Body of pancreas (tissue), 4 donors: Measurements from ENCODE around the gene TEX38. TPM values are rescaled to one million over a fixed set of nuclear protein-coding genes. Genes with fewer than 3 reads are reported as not detected.

Experiments
- ATAC-seq: fragments of 150-250 bp; one replicate; pipeline ENCODE4 v1.9.1; 2016
- DNase-seq, 4 donors: peaks; one replicate each; pipeline ENCODE4 v3.0.0-alpha.2; 2019
- H3K27ac ChIP-seq, 4 donors: fragments of 200-600 bp; sonication (generic); 1 replicate in 3 of 4; 2 replicates in 1 of 4; pipeline versions ENCODE4 v1.5.1 to v1.6.1; 2016 to 2019; ENCODE audit warnings: mild to moderate bottlenecking in 1 of 4, mixed read lengths in 1 of 4, moderate library complexity in 1 of 4
- H3K27me3 ChIP-seq, 2 donors: fragments of 200-600 bp; sonication (generic); one replicate each; pipeline ENCODE4 v1.6.0; 2016; ENCODE audit warnings: mild to moderate bottlenecking in 1 of 2
- H3K36me3 ChIP-seq, 2 donors: fragments of 200-600 bp; sonication (generic); replicated peaks in 1 of 2; 2 replicates each; pipeline ENCODE4 v1.5.1; 2016; ENCODE audit warnings: low read depth in 2 of 2; ENCODE audit not compliant: insufficient read depth in 1 of 2
- H3K4me1 ChIP-seq: fragments of 200-600 bp; sonication (generic); one replicate; pipeline ENCODE4 v1.6.0; 2016
- H3K4me3 ChIP-seq, 2 donors: fragments of 200-600 bp; sonication (generic); 1 replicate in 1 of 2; 2 replicates in 1 of 2; pipeline ENCODE4 v1.5.1; 2016 to 2019
- H3K9me3 ChIP-seq, 3 donors: fragments of 200-600 bp; sonication (generic); 1 replicate in 2 of 3; 2 replicates in 1 of 3; pipeline ENCODE4 v1.5.1; 2016
- POLR2A ChIP-seq, 3 donors: fragments of 450-650 bp; IDR thresholded peaks; one replicate each; pipeline ENCODE4 v1.6.1; 2016; ENCODE audit warnings: antibody characterized with exemption in 3 of 3, mild to moderate bottlenecking in 2 of 3
- WGBS, 2 donors: methylation state at CpG; one replicate each; pipeline ENCODE4 v1.1.5; 2017; 5-methylcytosine and 5-hydroxymethylcytosine counted together
- intact Hi-C: fragments of 100-400 bp; cut with DNase I; formaldehyde crosslinking; loops from one replicate; pipeline ENCODE4 v1.15.1; 2023
- total RNA-seq, 2 donors: library from RNA; depleted of rRNA; stranded (reverse); fragments of >200 nt; gene quantifications; one replicate each; pipeline ENCODE4 v1.1.0, GENCODE V29; 2016
- TF ChIP-seq, protein P1 (sequence below), 7 experiments: fragments of 450-650 bp in 4 of 7; fragments of 200-600 bp in 3 of 7; sonication (generic) in 3 of 7; IDR thresholded peaks; one replicate each; pipeline ENCODE4 v1.5.1; 2016 to 2019; ENCODE audit warnings: antibody characterized with exemption in 7 of 7

Gene TEX38
- total RNA-seq, 2 donors from 2014 or later: not detected

DNA sequence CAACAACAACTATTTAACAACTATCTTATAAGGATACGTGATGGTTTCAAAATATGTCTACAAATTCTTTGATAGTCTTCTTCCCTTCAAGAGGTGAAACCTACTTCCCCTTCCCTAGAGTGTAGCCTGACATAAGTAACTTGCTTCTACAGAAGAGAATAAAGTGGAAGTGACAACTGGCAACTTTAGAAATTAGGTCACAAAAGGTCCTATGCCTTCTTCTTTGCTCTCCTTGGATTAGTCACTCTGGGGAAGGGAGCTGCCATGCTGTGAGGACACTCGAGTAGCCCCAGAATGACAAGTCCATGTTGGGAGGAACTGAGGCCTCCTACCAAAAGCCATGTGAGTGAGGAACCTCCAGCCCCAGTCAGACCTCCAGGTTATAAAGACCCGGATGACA lies 28.0 kb downstream of the TEX38 start:
- peaks cover 0 to 4% of the 10 kb centered on the region in 2 donors for H3K36me3 ChIP-seq

DNA sequence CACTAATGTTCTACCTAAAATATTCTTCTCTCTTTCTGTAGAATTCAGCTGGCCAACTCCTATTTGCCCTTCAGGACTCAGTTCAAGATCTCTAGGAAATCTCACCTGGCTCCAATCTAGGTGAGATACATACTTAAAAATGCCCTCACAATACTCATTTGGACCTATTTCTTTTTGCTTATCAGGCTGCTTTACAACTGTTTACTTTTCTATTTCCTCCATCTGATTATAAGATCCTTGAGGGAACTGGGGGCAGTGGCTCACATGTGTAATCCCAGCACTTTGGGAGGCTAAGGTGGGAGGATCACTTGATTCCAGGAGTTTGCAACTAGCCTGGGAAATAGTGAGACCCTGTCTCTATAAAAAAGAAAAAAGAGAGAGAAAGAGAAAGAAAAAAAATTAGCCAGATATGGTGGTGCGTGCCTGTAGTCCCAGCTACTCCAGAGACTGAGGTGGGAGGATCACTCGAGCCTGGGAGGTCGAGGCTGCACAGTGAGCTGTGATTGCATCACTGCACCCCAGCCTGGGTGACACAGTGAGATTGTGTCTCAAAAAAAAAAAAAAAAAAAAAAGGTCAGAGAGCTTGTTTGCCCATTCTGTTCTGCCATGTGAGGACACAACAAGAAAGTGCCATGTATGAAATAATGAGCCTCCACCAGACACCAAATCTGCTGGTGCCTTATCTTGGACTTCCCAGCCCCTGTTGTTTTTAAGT lies 32.4 kb downstream of the TEX38 start:
- no peak for DNase-seq
- Histone ChIP-seq H3K4me3 (no peak overlapping the region), H3K9me3 (no peaks in the 10 kb centered on the region), H3K27ac (no peak overlapping the region), H3K4me1 (peaks cover 7% of the 10 kb centered on the region), H3K27me3 (no peaks in the 10 kb centered on the region), H3K36me3 (peaks cover 6 to 16% of the 10 kb centered on the region in 2 donors)
- no peak for ATAC-seq
- TF ChIP-seq, protein P1, sequence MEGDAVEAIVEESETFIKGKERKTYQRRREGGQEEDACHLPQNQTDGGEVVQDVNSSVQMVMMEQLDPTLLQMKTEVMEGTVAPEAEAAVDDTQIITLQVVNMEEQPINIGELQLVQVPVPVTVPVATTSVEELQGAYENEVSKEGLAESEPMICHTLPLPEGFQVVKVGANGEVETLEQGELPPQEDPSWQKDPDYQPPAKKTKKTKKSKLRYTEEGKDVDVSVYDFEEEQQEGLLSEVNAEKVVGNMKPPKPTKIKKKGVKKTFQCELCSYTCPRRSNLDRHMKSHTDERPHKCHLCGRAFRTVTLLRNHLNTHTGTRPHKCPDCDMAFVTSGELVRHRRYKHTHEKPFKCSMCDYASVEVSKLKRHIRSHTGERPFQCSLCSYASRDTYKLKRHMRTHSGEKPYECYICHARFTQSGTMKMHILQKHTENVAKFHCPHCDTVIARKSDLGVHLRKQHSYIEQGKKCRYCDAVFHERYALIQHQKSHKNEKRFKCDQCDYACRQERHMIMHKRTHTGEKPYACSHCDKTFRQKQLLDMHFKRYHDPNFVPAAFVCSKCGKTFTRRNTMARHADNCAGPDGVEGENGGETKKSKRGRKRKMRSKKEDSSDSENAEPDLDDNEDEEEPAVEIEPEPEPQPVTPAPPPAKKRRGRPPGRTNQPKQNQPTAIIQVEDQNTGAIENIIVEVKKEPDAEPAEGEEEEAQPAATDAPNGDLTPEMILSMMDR (IDR thresholded peaks at IDR 0.05): no peak
- no peak for TF ChIP-seq POLR2A (IDR thresholded peaks at IDR 0.05)
- 67 to 70% methylated on average over 3 of the region's 3 CpGs for WGBS, 2 donors
- intact Hi-C loops: no loop called here

More for the DNA sequence above, 28.0 kb downstream of the TEX38 start:
- ATAC-seq (no peak), DNase-seq (no peak)
- intact Hi-C loops: no loop called here
- H3K9me3 ChIP-seq: no peaks in the 10 kb centered on the region
- no peak overlapping the region for H3K4me3 ChIP-seq
- TF ChIP-seq POLR2A (IDR thresholded peaks at IDR 0.05): no peak
- TF ChIP-seq, protein P1 (IDR thresholded peaks at IDR 0.05): no peak
- H3K27ac ChIP-seq: no peak overlapping the region
- no peaks in the 10 kb centered on the region for H3K27me3 ChIP-seq
- WGBS, 2 donors: 65 to 89% methylated on average over 2 to 3 of the region's 3 CpGs
- H3K4me1 ChIP-seq: peaks cover 7% of the 10 kb centered on the region

DNA sequence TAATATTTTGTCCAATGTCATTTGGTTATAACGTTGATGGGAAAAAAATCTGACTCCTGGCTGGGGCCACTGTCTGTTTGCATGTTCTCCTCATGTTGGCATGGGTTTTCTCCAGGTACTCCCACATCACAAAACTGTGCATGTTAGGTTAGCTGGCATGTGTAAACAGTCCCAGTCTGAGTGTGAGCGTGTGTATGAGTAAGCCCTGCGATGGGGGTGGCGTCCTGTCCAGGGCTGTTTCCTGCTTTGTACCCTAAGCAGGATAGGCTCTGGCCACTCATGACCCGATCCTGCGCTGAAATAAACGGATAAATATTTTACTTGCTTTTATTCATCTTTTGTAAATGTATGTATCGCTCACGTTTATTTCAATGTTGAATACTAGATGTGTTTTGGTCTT lies 33.8 kb downstream of the TEX38 start:
- no peak for ATAC-seq

DNA sequence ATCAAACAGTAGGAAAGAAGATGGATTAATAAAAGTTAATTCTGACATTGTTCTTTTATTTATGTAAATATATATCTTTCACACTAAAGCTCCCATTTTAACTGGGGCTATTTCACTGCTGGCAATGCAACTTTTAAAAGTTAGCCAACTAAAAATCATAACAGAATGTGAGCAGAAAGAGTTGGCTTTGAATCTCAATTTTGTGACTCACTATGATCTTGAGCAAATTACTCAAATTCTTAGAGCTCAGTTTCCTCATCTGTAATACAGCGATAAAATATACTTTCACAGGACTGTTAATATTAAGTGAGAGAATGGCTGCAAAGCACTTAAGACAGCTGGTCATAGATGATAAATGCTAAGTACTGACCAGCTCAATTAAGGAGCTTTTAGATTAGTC lies 36.5 kb downstream of the TEX38 start:
- TF ChIP-seq, protein P1 (IDR thresholded peaks at IDR 0.05): no peak
- no peak for TF ChIP-seq POLR2A (IDR thresholded peaks at IDR 0.05)
- Histone ChIP-seq H3K36me3 (peaks cover 6 to 19% of the 10 kb centered on the region in 2 donors), H3K27me3 (no peaks in the 10 kb centered on the region), H3K4me1 (peaks cover 7% of the 10 kb centered on the region), H3K27ac (no peak overlapping the region), H3K4me3 (no peak overlapping the region), H3K9me3 (no peaks in the 10 kb centered on the region)
- DNase-seq: no peak
- intact Hi-C loops: no loop called here
- 96 to 100% methylated on average over 1 of the region's 1 CpG for WGBS, 2 donors
- no peak for ATAC-seq

More for the DNA sequence above, 33.8 kb downstream of the TEX38 start:
- Histone ChIP-seq H3K9me3 (no peaks in the 10 kb centered on the region), H3K4me1 (peaks cover 7% of the 10 kb centered on the region), H3K36me3 (peaks cover 6 to 19% of the 10 kb centered on the region in 2 donors), H3K27ac (no peak overlapping the region), H3K27me3 (no peaks in the 10 kb centered on the region), H3K4me3 (no peak overlapping the region)
- whole genome bisulfite sequencing, 2 donors: 81 to 83% methylated on average over 9 of the region's 9 CpGs
- intact Hi-C loops: no loop called here
- peak in 1 of 4 donors; percentile 42 for DNase-seq
- TF ChIP-seq POLR2A (IDR thresholded peaks at IDR 0.05): no peak
- TF ChIP-seq, protein P1 (IDR thresholded peaks at IDR 0.05): no peak

DNA sequence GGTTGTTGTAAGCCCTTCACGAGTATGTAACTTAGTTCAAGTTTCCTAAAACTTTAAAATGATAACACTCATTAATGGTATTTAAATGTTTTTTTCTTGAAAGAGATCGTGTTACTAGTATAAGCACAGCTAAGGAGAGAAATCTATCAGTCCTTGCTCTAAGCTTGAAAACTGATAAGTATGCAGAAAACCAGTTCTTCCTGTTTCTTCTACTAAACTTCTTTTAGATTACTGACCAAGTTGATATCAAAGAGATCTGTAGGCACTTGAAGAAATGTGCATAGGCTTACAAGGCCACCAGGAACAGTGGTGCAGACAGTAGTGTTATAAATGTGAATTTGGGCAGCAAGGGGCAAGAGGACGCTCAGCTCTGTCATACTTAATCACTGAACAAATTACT lies 43.3 kb downstream of the TEX38 start:
- peaks cover 52% of the 10 kb centered on the region for H3K4me1 ChIP-seq
- no peak overlapping the region for H3K4me3 ChIP-seq
- WGBS, 2 donors: 20 to 36% methylated on average over 3 of the region's 3 CpGs
- intact Hi-C loops: no loop called here
- no peaks in the 10 kb centered on the region for H3K36me3 ChIP-seq
- peak overlapping the region in 3 of 4 donors; percentile 10 to 33 (median 20) for H3K27ac ChIP-seq
- ATAC-seq (no peak), DNase-seq (no peak)
- no peak for TF ChIP-seq POLR2A (IDR thresholded peaks at IDR 0.05)
- TF ChIP-seq, protein P1 (IDR thresholded peaks at IDR 0.05): no peak
- no peaks in the 10 kb centered on the region for H3K27me3 ChIP-seq
- H3K9me3 ChIP-seq: no peaks in the 10 kb centered on the region
